HEK293 (cell line): ENCODE measurements around the gene DNAJC12.

Source experiments
- HOXA7 ChIP-seq: sonication (generic); formaldehyde crosslinking; IDR thresholded peaks from 2 replicates; pipeline ENCODE4 v1.8.1; 2022; ENCODE audit warnings: missing genetic modification reagents, borderline replicate concordance
- RBAK ChIP-seq: fragments of 450-650 bp; formaldehyde crosslinking; IDR thresholded peaks from 2 replicates; pipeline ENCODE4 v1.5.1; 2016; ENCODE audit warnings: missing biosample characterization, missing genetic modification characterization
- SP2 ChIP-seq: fragments of 450-650 bp; formaldehyde crosslinking; IDR thresholded peaks from 2 replicates; pipeline ENCODE4 v1.5.1; 2016; ENCODE audit warnings: missing biosample characterization, missing genetic modification characterization
- ZBTB21 ChIP-seq: fragments of 450-650 bp; formaldehyde crosslinking; IDR thresholded peaks from 2 replicates; pipeline ENCODE4 v1.5.1; 2017; ENCODE audit warnings: missing biosample characterization, missing genetic modification characterization
- ZNF140 ChIP-seq: fragments of 450-650 bp; formaldehyde crosslinking; IDR thresholded peaks from 2 replicates; pipeline ENCODE4 v1.5.1; 2016; ENCODE audit warnings: missing biosample characterization, missing genetic modification characterization
- ZNF24 ChIP-seq: fragments of 450-650 bp; formaldehyde crosslinking; IDR thresholded peaks from 2 replicates; pipeline ENCODE4 v1.5.1; 2016; ENCODE audit warnings: missing biosample characterization, missing genetic modification characterization
- ZNF292 ChIP-seq: fragments of 450-650 bp; formaldehyde crosslinking; IDR thresholded peaks from 2 replicates; pipeline ENCODE4 v1.5.1; 2016; ENCODE audit warnings: low read depth, missing biosample characterization, missing genetic modification characterization, borderline replicate concordance
- TF ChIP-seq, protein P1 (sequence below): fragments of 450-650 bp; formaldehyde crosslinking; IDR thresholded peaks from 2 replicates; pipeline ENCODE4 v1.5.1; 2016; ENCODE audit warnings: missing biosample characterization, missing genetic modification characterization
- TF ChIP-seq, protein P2 (sequence below): fragments of 450-650 bp; formaldehyde crosslinking; IDR thresholded peaks from 2 replicates; pipeline ENCODE4 v1.5.1; 2016; ENCODE audit warnings: missing biosample characterization, missing genetic modification characterization

DNA sequence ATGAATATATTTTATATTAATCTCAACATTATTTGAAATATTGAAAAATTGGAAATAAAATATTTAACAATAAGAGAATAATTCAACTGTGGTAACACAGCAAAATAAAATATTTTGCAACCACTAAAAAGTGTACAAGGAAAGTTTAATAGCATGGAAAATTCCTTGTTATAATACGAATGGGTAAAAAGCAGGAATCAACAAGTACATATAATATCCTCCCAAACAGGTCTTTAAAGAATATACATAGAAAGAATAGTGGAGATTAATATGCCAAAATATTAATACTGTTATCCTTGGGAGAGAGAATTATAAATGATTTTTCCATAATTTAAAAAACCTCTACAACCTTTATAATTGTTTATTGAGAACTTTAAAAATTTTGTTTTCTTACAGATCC is 1.0 kb downstream of the DNAJC12 start:
- TF ChIP-seq ZBTB21 (tag by site-specific recombination) (no peak), SP2 (tag by site-specific recombination) (no peak), RBAK (no peak), ZNF140 (tag by site-specific recombination) (no peak), ZNF24 (tag by site-specific recombination) (no peak), ZNF292 (tag by site-specific recombination) (no peak), HOXA7 (CRISPR knock-in tag) (no peak)
- TF ChIP-seq, protein P1, sequence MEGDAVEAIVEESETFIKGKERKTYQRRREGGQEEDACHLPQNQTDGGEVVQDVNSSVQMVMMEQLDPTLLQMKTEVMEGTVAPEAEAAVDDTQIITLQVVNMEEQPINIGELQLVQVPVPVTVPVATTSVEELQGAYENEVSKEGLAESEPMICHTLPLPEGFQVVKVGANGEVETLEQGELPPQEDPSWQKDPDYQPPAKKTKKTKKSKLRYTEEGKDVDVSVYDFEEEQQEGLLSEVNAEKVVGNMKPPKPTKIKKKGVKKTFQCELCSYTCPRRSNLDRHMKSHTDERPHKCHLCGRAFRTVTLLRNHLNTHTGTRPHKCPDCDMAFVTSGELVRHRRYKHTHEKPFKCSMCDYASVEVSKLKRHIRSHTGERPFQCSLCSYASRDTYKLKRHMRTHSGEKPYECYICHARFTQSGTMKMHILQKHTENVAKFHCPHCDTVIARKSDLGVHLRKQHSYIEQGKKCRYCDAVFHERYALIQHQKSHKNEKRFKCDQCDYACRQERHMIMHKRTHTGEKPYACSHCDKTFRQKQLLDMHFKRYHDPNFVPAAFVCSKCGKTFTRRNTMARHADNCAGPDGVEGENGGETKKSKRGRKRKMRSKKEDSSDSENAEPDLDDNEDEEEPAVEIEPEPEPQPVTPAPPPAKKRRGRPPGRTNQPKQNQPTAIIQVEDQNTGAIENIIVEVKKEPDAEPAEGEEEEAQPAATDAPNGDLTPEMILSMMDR (tag by site-specific recombination), result no peak
- TF ChIP-seq, protein P2, sequence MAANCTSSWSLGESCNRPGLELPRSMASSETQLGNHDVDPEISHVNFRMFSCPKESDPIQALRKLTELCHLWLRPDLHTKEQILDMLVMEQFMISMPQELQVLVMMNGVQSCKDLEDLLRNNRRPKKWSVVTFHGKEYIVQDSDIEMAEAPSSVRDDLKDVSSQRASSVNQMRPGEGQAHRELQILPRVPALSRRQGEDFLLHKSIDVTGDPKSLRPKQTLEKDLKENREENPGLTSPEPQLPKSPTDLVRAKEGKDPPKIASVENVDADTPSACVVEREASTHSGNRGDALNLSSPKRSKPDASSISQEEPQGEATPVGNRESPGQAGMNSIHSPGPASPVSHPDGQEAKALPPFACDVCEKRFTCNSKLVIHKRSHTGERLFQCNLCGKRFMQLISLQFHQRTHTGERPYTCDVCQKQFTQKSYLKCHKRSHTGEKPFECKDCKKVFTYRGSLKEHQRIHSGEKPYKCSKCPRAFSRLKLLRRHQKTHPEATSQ (tag by site-specific recombination), result no peak
